ENCODE results near the gene TLL1. TPM values are rescaled to one million over a fixed set of nuclear protein-coding genes. Genes with fewer than 3 reads are reported as not detected.

The TLL1 gene
- total RNA-seq, 1 donor from 2014 or later: not detected

- no peaks in the 10 kb centered on the region for H3K9me3 Mint-ChIP-seq
- TF ChIP-seq, protein P1, sequence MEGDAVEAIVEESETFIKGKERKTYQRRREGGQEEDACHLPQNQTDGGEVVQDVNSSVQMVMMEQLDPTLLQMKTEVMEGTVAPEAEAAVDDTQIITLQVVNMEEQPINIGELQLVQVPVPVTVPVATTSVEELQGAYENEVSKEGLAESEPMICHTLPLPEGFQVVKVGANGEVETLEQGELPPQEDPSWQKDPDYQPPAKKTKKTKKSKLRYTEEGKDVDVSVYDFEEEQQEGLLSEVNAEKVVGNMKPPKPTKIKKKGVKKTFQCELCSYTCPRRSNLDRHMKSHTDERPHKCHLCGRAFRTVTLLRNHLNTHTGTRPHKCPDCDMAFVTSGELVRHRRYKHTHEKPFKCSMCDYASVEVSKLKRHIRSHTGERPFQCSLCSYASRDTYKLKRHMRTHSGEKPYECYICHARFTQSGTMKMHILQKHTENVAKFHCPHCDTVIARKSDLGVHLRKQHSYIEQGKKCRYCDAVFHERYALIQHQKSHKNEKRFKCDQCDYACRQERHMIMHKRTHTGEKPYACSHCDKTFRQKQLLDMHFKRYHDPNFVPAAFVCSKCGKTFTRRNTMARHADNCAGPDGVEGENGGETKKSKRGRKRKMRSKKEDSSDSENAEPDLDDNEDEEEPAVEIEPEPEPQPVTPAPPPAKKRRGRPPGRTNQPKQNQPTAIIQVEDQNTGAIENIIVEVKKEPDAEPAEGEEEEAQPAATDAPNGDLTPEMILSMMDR (IDR thresholded peaks at IDR 0.05): no peak
- ATAC-seq (ENCODE audit: low read depth) (no peak), DNase-seq (no peak)
- no peaks in the 10 kb centered on the region for H3K4me1 Mint-ChIP-seq
- no peak overlapping the region for H3K4me3 Mint-ChIP-seq
- H3K36me3 Mint-ChIP-seq (ENCODE audit: low read depth): no peaks in the 10 kb centered on the region
- intact Hi-C loops (cut with micrococcal nuclease): no loop called here
- no peaks in the 10 kb centered on the region for H3K27me3 Mint-ChIP-seq
- ChIA-PET CTCF (no interaction called here), POLR2A (no interaction called here)
- H3K27ac Mint-ChIP-seq: no peak overlapping the region
These were observed 42.2 kb downstream of the TLL1 start for GRCh38 chr4:165915215-165915614.

DNA sequence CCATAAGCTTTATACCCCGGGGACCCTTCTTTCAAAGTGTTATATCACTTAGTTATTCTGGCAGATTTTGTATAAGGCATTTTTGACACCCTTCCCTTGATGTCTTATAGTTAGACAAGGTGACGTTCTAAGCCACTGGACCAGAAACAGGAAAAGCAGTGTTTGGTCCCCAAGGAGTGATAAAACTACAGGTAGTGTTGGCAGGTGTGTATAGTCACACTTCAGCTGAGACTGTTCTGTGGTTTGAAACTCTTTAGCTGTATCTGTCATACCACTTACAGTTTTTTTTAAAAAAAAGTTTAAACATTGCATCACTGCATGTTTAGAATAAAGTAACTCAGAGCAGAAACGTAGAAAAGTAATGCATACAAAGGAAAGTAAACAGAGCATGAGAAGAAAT lies 48.5 kb downstream of the TLL1 start:
- H3K9me3 Mint-ChIP-seq: no peaks in the 10 kb centered on the region
- no peaks in the 10 kb centered on the region for H3K27me3 Mint-ChIP-seq
- no peak overlapping the region for H3K27ac Mint-ChIP-seq
- TF ChIP-seq, protein P1 (IDR thresholded peaks at IDR 0.05): no peak
- ATAC-seq (ENCODE audit: low read depth) (no peak), DNase-seq (no peak)
- no peaks in the 10 kb centered on the region for H3K36me3 Mint-ChIP-seq (ENCODE audit: low read depth)
- CTCF ChIA-PET: no interaction called here
- H3K4me3 Mint-ChIP-seq: no peak overlapping the region
- intact Hi-C loops (cut with micrococcal nuclease): no loop called here
- no peaks in the 10 kb centered on the region for H3K4me1 Mint-ChIP-seq
- POLR2A ChIA-PET: no interaction called here

DNA sequence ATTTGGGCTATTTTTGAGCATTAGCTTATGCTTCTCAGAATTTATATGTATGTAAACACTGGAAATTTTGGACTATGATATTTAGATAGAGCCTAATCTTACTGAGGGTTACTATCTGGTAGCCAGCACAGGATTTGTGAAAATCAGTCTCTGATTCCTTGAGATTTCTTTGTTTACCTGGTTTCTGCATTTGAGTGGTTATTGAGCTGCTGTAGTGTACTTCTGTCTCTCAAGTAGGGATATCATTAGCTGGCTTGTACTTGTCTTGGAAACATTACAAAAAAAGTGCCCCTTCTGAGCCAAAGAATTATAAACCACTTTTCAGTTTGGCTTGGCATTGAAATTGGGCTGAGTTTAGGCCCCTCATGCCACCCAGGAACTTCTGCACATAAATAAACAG lies 49.7 kb downstream of the TLL1 start:
- intact Hi-C loops (cut with micrococcal nuclease): no loop called here
- H3K27ac Mint-ChIP-seq: no peak overlapping the region
- no peaks in the 10 kb centered on the region for H3K4me1 Mint-ChIP-seq
- H3K4me3 Mint-ChIP-seq: no peak overlapping the region
- DNase-seq (no peak), ATAC-seq (ENCODE audit: low read depth) (no peak)
- no peaks in the 10 kb centered on the region for H3K36me3 Mint-ChIP-seq (ENCODE audit: low read depth)
- H3K27me3 Mint-ChIP-seq: no peaks in the 10 kb centered on the region
- TF ChIP-seq, protein P1 (IDR thresholded peaks at IDR 0.05): no peak
- CTCF ChIA-PET: no interaction called here
- H3K9me3 Mint-ChIP-seq: no peaks in the 10 kb centered on the region
- POLR2A ChIA-PET: no interaction called here

DNA sequence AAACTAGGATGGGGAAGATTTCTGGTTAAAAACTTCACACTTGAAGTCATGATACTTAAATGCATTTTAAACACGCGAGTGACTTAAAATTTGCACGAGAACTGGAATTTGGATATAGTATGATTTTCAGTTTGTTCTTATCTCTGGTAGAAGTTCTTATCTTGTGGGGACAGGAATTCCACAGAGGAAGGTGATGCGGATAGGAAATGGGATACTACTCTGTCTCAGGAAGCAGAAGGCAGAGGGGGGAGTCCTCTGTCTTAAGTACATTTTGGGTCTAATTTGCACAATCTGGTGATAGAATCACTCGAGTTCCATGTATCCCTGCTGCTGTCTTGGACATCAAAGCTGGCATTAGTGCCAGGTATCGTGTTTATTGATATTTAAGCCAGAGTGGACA lies 53.3 kb downstream of the TLL1 start:
- TF ChIP-seq, protein P1 (IDR thresholded peaks at IDR 0.05): no peak
- DNase-seq: no peak
- no peaks in the 10 kb centered on the region for H3K9me3 Mint-ChIP-seq
- no peak for ATAC-seq (ENCODE audit: low read depth)
- no peaks in the 10 kb centered on the region for H3K27me3 Mint-ChIP-seq
- intact Hi-C loops (cut with micrococcal nuclease): no loop called here
- H3K4me1 Mint-ChIP-seq: no peaks in the 10 kb centered on the region
- CTCF ChIA-PET: no interaction called here
- H3K36me3 Mint-ChIP-seq (ENCODE audit: low read depth): no peaks in the 10 kb centered on the region
- no peak overlapping the region for H3K27ac Mint-ChIP-seq
- POLR2A ChIA-PET: no interaction called here
- no peak overlapping the region for H3K4me3 Mint-ChIP-seq

DNA sequence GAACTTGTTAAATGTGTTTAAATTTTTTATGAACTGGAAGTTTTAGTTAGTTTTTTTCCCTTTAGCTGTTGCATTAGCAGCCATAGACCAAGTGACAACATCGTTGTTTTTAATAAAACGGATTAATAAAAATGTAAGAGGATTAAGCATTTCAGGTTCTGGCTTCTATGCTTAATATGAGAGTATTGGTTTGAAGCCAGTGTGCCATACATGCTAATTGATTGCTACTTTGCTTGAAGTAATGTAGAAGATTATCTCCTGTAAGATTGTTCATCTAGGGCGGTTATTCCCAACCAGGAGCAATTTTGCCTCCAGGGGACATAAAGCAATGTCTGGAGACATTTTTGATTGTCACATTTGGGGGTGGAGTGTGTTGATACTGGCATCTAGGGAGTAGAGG lies 54.3 kb downstream of the TLL1 start:
- ATAC-seq (ENCODE audit: low read depth) (no peak), DNase-seq (no peak)
- intact Hi-C loops (cut with micrococcal nuclease): no loop called here
- TF ChIP-seq, protein P1 (IDR thresholded peaks at IDR 0.05): no peak
- H3K4me3 Mint-ChIP-seq: no peak overlapping the region
- H3K9me3 Mint-ChIP-seq: no peaks in the 10 kb centered on the region
- H3K27ac Mint-ChIP-seq: no peak overlapping the region
- no peaks in the 10 kb centered on the region for H3K36me3 Mint-ChIP-seq (ENCODE audit: low read depth)
- CTCF ChIA-PET: no interaction called here
- H3K27me3 Mint-ChIP-seq: no peaks in the 10 kb centered on the region
- H3K4me1 Mint-ChIP-seq: no peaks in the 10 kb centered on the region
- POLR2A ChIA-PET: no interaction called here

All from activated B cell treated with CpG ODN at 0.5 μM for 24 hours (primary cell).